ENCODE results near the gene RPS27.
"Not testable (repeated sequence)": the region's sequence is repeated elsewhere in the genome, so short reads cannot be mapped to it uniquely, and the experiment has no call there.

Gene RPS27

GRCh38 chr1:153977250-153978240 lies 13.0 kb upstream of the RPS27 start, which contains the start of gene JTB:
JTB (minus strand) TSS chr1:153977674; CDS start chr1:153977252, 422 bp downstream.
- no peak for TF ChIP-seq CTCF (IDR thresholded peaks at IDR 0.05; ENCODE audit: low read depth, low read length, missing control alignments)
- DNase-seq (ENCODE audit: extremely low read depth, low read depth), result peak; percentile 51
- peak within 1 kb of the TSS; percentile 78 for H3K4me3 ChIP-seq (replicated peaks; ENCODE audit: low read depth, low read length)

- DNase-seq (ENCODE audit: extremely low read depth, low read depth), result no peak
- TF ChIP-seq CTCF (IDR thresholded peaks at IDR 0.05; ENCODE audit: low read depth, low read length, missing control alignments), result no peak
Observed at GRCh38 chr1:153978274-153978909, 12.2 kb upstream of the RPS27 start.

GRCh38 chr1:153979091-153979490 lies 11.5 kb upstream of the RPS27 start:
- not testable (repeated sequence) for DNase-seq (ENCODE audit: extremely low read depth, low read depth); H3K4me3 ChIP-seq (replicated peaks; ENCODE audit: low read depth, low read length)

More at GRCh38 chr1:153978274-153978909, 12.2 kb upstream of the RPS27 start:
- peak overlapping the region; percentile 78 for H3K4me3 ChIP-seq (replicated peaks; ENCODE audit: low read depth, low read length)

- DNase-seq (ENCODE audit: extremely low read depth, low read depth); H3K4me3 ChIP-seq (replicated peaks; ENCODE audit: low read depth, low read length): not testable (repeated sequence)
Observed at GRCh38 chr1:153981735-153982134, 8.8 kb upstream of the RPS27 start.

- no peak for TF ChIP-seq CTCF (IDR thresholded peaks at IDR 0.05; ENCODE audit: low read depth, low read length, missing control alignments)
- peak overlapping the region; percentile 82 for H3K4me3 ChIP-seq (replicated peaks; ENCODE audit: low read depth, low read length)
- DNase-seq (ENCODE audit: extremely low read depth, low read depth), result no peak
Observed at GRCh38 chr1:153984123-153984894, 6.3 kb upstream of the RPS27 start.

- DNase-seq (ENCODE audit: extremely low read depth, low read depth), result no peak
- peak overlapping the region; percentile 82 for H3K4me3 ChIP-seq (replicated peaks; ENCODE audit: low read depth, low read length)
- TF ChIP-seq CTCF (IDR thresholded peaks at IDR 0.05; ENCODE audit: low read depth, low read length, missing control alignments), result no peak
Observed at GRCh38 chr1:153985341-153985912, 5.1 kb upstream of the RPS27 start.

GRCh38 chr1:153985941-153986761 lies 4.4 kb upstream of the RPS27 start, which contains the start of gene RAB13:
RAB13 (minus strand) TSS chr1:153986339; CDS start chr1:153986236, 103 bp downstream.
- H3K4me3 ChIP-seq (replicated peaks; ENCODE audit: low read depth, low read length), result peak within 1 kb of the TSS; percentile 82
- DNase-seq (ENCODE audit: extremely low read depth, low read depth), result peak; percentile 32
- no peak for TF ChIP-seq CTCF (IDR thresholded peaks at IDR 0.05; ENCODE audit: low read depth, low read length, missing control alignments)

Measured in HFF-Myc (cell line).